ENCODE data around the gene BCL7B.
"Not testable (repeated sequence)": the region's sequence is repeated elsewhere in the genome, so short reads cannot be mapped to it uniquely, and the experiment has no call there.

BCL7B gene

GRCh38 chr7:73538510-73538909, 19.0 kb downstream of the BCL7B start:
- FAIRE-seq; DNase-seq (ENCODE audit: extremely low spot score, insufficient read length, low read depth): not testable (repeated sequence)

GRCh38 chr7:73537051-73537450, 20.4 kb downstream of the BCL7B start:
- DNase-seq (ENCODE audit: extremely low spot score, insufficient read length, low read depth) (no peak), FAIRE-seq (no peak)

GRCh38 chr7:73536479-73536878, 21.0 kb downstream of the BCL7B start:
- FAIRE-seq: no peak
- no peak for DNase-seq (ENCODE audit: extremely low spot score, insufficient read length, low read depth)

GRCh38 chr7:73535918-73536317, 21.6 kb downstream of the BCL7B start:
- not testable (repeated sequence) for FAIRE-seq; DNase-seq (ENCODE audit: extremely low spot score, insufficient read length, low read depth)

- no peak for FAIRE-seq
- DNase-seq (ENCODE audit: extremely low spot score, insufficient read length, low read depth): no peak
Measured at GRCh38 chr7:73533742-73534141, 23.7 kb downstream of the BCL7B start.

GRCh38 chr7:73532224-73532623, 25.3 kb downstream of the BCL7B start:
- no peak for FAIRE-seq
- DNase-seq (ENCODE audit: extremely low spot score, insufficient read length, low read depth): no peak

GRCh38 chr7:73530800-73531199, 26.7 kb downstream of the BCL7B start:
- FAIRE-seq (no peak), DNase-seq (ENCODE audit: extremely low spot score, insufficient read length, low read depth) (no peak)

GRCh38 chr7:73526896-73527821, 30.3 kb downstream of the BCL7B start:
- FAIRE-seq (peak; percentile 59), DNase-seq (ENCODE audit: extremely low spot score, insufficient read length, low read depth) (no peak)

- not testable (repeated sequence) for FAIRE-seq
Measured at GRCh38 chr7:73526158-73526494, 31.4 kb downstream of the BCL7B start.

GRCh38 chr7:73522105-73522872, 35.2 kb downstream of the BCL7B start, which contains the start of gene BAZ1B:
Gene BAZ1B (minus strand): TSS chr7:73522293. CDS start chr7:73521933, 360 bp downstream.
- FAIRE-seq: peak; percentile 97

More at GRCh38 chr7:73526158-73526494, 31.4 kb downstream of the BCL7B start:
- not testable (repeated sequence) for DNase-seq (ENCODE audit: extremely low spot score, insufficient read length, low read depth)

GRCh38 chr7:73521636-73522104, 35.8 kb downstream of the BCL7B start:
- FAIRE-seq: no peak
- no peak for DNase-seq (ENCODE audit: extremely low spot score, insufficient read length, low read depth)

More at GRCh38 chr7:73522105-73522872, 35.2 kb downstream of the BCL7B start, which contains the start of gene BAZ1B:
- peak; percentile 98 for DNase-seq (ENCODE audit: extremely low spot score, insufficient read length, low read depth)

GRCh38 chr7:73520673-73521635, 36.5 kb downstream of the BCL7B start:
- FAIRE-seq: peak; percentile 72

GRCh38 chr7:73519867-73520672, 37.4 kb downstream of the BCL7B start:
- no peak for FAIRE-seq
- no peak for DNase-seq (ENCODE audit: extremely low spot score, insufficient read length, low read depth)

More at GRCh38 chr7:73520673-73521635, 36.5 kb downstream of the BCL7B start:
- DNase-seq (ENCODE audit: extremely low spot score, insufficient read length, low read depth): no peak

GRCh38 chr7:73518470-73518869, 39.0 kb downstream of the BCL7B start:
- DNase-seq (ENCODE audit: extremely low spot score, insufficient read length, low read depth): no peak
- no peak for FAIRE-seq

- no peak for DNase-seq (ENCODE audit: extremely low spot score, insufficient read length, low read depth)
- no peak for FAIRE-seq
Measured at GRCh38 chr7:73517241-73517995, 40.1 kb downstream of the BCL7B start.

GRCh38 chr7:73515178-73515577, 42.3 kb downstream of the BCL7B start:
- DNase-seq (ENCODE audit: extremely low spot score, insufficient read length, low read depth) (no peak), FAIRE-seq (no peak)

GRCh38 chr7:73512018-73512780, 45.3 kb downstream of the BCL7B start:
- no peak for FAIRE-seq
- DNase-seq (ENCODE audit: extremely low spot score, insufficient read length, low read depth): no peak
